ENCODE data around the gene C1orf52. TPM values are rescaled to one million over a fixed set of nuclear protein-coding genes. Genes with fewer than 3 reads are reported as not detected.

C1orf52 gene
- polyA plus RNA-seq, 2 of the 4 experiments (the other 2 are of a cell fraction): 12.2 to 22.4 TPM

GRCh38 chr1:85259118-85259911 is at the start of gene C1orf52 (continued):
- TF ChIP-seq RAD21 (conservative IDR thresholded peaks at IDR 0.05 in 1 of 2, IDR thresholded peaks at IDR 0.05 in 1 of 2): peak; percentile 42 to 58
- no peak for TF ChIP-seq ZSCAN20 (CRISPR knock-in tag; IDR thresholded peaks at IDR 0.05)
- TF ChIP-seq ZC3H11A (IDR thresholded peaks at IDR 0.05): no peak
- no peak for TF ChIP-seq E2F6 (IDR thresholded peaks at IDR 0.05; ENCODE audit: borderline replicate concordance, low read depth)
- TF ChIP-seq, protein P1, sequence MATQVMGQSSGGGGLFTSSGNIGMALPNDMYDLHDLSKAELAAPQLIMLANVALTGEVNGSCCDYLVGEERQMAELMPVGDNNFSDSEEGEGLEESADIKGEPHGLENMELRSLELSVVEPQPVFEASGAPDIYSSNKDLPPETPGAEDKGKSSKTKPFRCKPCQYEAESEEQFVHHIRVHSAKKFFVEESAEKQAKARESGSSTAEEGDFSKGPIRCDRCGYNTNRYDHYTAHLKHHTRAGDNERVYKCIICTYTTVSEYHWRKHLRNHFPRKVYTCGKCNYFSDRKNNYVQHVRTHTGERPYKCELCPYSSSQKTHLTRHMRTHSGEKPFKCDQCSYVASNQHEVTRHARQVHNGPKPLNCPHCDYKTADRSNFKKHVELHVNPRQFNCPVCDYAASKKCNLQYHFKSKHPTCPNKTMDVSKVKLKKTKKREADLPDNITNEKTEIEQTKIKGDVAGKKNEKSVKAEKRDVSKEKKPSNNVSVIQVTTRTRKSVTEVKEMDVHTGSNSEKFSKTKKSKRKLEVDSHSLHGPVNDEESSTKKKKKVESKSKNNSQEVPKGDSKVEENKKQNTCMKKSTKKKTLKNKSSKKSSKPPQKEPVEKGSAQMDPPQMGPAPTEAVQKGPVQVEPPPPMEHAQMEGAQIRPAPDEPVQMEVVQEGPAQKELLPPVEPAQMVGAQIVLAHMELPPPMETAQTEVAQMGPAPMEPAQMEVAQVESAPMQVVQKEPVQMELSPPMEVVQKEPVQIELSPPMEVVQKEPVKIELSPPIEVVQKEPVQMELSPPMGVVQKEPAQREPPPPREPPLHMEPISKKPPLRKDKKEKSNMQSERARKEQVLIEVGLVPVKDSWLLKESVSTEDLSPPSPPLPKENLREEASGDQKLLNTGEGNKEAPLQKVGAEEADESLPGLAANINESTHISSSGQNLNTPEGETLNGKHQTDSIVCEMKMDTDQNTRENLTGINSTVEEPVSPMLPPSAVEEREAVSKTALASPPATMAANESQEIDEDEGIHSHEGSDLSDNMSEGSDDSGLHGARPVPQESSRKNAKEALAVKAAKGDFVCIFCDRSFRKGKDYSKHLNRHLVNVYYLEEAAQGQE (IDR thresholded peaks at IDR 0.05): no peak

DNA sequence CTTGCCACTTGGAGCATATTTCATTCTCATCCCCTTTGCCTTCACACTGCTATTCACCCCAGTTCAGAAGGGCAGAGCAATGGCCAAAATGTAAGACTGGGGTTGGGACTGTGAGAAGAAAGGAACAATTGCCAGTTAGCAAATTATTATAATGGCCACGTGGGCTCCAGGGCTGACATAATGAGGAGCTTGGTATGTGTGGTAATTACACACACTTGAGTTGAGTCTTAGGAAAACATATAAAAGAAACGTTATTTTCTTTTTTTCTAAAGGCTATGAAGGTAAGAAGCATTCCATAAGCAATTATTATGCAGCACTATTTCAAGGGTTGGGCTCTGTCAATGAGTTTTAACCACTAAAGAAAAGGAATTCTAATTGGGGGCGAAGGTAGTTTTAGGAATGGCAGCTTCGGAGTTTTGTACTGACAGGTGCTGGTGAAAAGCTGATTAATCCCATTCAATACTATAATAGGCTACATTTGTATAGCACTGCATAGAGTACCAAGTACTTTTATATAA is 49.4 kb upstream of the C1orf52 start:
- peaks cover 13% of the 10 kb centered on the region for H3K4me1 ChIP-seq
- 86% methylated on average over 4 of the region's 4 CpGs for WGBS (ENCODE audit: missing lambda C conversion rate)
- ChIA-PET CTCF (interaction anchor here (0.6 to 4.1 kb wide), 77 partner anchors 8 to 711 kb away, joined by 3 to 46 read pairs (median 6); partner anchors contain the start of genes BCL10, CCN1, DDAH1 and ZNHIT6), POLR2A (interaction anchor here (1.0 to 1.4 kb wide), 2 partner anchors 272 to 273 kb away, joined by 3 to 12 read pairs; partner anchors contain the start of gene CCN1)
- H3K4me3 ChIP-seq: no peak overlapping the region
- TF ChIP-seq MAFK (IDR thresholded peaks at IDR 0.05; ENCODE audit: partially characterized antibody): no peak
- no peak for TF ChIP-seq HOXB5 (CRISPR knock-in tag; IDR thresholded peaks at IDR 0.05)
- TF ChIP-seq EHF (CRISPR knock-in tag; IDR thresholded peaks at IDR 0.05): no peak
- TF ChIP-seq, protein P2, sequence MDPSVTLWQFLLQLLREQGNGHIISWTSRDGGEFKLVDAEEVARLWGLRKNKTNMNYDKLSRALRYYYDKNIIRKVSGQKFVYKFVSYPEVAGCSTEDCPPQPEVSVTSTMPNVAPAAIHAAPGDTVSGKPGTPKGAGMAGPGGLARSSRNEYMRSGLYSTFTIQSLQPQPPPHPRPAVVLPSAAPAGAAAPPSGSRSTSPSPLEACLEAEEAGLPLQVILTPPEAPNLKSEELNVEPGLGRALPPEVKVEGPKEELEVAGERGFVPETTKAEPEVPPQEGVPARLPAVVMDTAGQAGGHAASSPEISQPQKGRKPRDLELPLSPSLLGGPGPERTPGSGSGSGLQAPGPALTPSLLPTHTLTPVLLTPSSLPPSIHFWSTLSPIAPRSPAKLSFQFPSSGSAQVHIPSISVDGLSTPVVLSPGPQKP (IDR thresholded peaks at IDR 0.05; ENCODE audit: low read depth, low read length): no peak
- DNase-seq (ENCODE audit: low read depth in 1 of 2, low spot score in 1 of 2) (no peak), ATAC-seq (no peak), FAIRE-seq (no peak)
- H3K9me3 ChIP-seq: no peaks in the 10 kb centered on the region
- peak overlapping the region in 1 of 2 experiments; percentile 44; a peak in 1 of 6 replicates for H3K27ac ChIP-seq
- H3K4me2 ChIP-seq: peak overlapping the region; percentile 50; the same call in 1 of the 3 replicates

GRCh38 chr1:85307987-85308832 is 48.7 kb upstream of the C1orf52 start:
- ChIA-PET CTCF (interaction anchor here (0.6 to 4.1 kb wide), 80 partner anchors 9 to 1248 kb away, joined by 3 to 46 read pairs (median 6); partner anchors contain the start of genes BCL10, CCN1 and DDAH1), POLR2A (interaction anchor here (1.0 to 1.4 kb wide), 2 partner anchors 272 to 274 kb away, joined by 3 to 12 read pairs; partner anchors contain the start of gene CCN1)
- FAIRE-seq (no peak), ATAC-seq (peak; percentile 98 to 100), DNase-seq (ENCODE audit: low read depth in 1 of 2, low spot score in 1 of 2) (peak; percentile 69 to 84)
- H3K9me3 ChIP-seq: no peaks in the 10 kb centered on the region
- H3K4me1 ChIP-seq: peaks cover 7% of the 10 kb centered on the region; the same call in 2 of the 3 replicates
- peak overlapping the region; percentile 59 to 74; a peak in 4 of 6 replicates for H3K27ac ChIP-seq
- H3K4me3 ChIP-seq: no peak overlapping the region
- 25% methylated on average over 25 of the region's 27 CpGs for WGBS (ENCODE audit: missing lambda C conversion rate)
- H3K4me2 ChIP-seq: peak overlapping the region; percentile 50
- TF ChIP-seq, protein P3, sequence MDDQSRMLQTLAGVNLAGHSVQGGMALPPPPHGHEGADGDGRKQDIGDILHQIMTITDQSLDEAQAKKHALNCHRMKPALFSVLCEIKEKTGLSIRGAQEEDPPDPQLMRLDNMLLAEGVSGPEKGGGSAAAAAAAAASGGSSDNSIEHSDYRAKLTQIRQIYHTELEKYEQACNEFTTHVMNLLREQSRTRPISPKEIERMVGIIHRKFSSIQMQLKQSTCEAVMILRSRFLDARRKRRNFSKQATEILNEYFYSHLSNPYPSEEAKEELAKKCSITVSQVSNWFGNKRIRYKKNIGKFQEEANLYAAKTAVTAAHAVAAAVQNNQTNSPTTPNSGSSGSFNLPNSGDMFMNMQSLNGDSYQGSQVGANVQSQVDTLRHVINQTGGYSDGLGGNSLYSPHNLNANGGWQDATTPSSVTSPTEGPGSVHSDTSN (IDR thresholded peaks at IDR 0.05): no peak
- no peak for TF ChIP-seq TFCP2L1 (CRISPR knock-in tag; IDR thresholded peaks at IDR 0.05)
- no peak for TF ChIP-seq HOXB5 (CRISPR knock-in tag; IDR thresholded peaks at IDR 0.05)
- TF ChIP-seq, protein P4, sequence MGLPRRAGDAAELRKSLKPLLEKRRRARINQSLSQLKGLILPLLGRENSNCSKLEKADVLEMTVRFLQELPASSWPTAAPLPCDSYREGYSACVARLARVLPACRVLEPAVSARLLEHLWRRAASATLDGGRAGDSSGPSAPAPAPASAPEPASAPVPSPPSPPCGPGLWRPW (IDR thresholded peaks at IDR 0.05): no peak
- peak; percentile 99 for TF ChIP-seq RAD21 (conservative IDR thresholded peaks at IDR 0.05 in 1 of 2, IDR thresholded peaks at IDR 0.05 in 1 of 2)
- no peak for TF ChIP-seq FOXS1 (CRISPR knock-in tag; IDR thresholded peaks at IDR 0.05)
- TF ChIP-seq E2F6 (IDR thresholded peaks at IDR 0.05; ENCODE audit: borderline replicate concordance, low read depth): no peak
- no peak for TF ChIP-seq ESRRA (IDR thresholded peaks at IDR 0.05; ENCODE audit: borderline replicate concordance, low read length)
- TF ChIP-seq NFE2L2 (conservative IDR thresholded peaks at IDR 0.05; ENCODE audit: low read length): no peak
- TF ChIP-seq SREBF2 (IDR thresholded peaks at IDR 0.05): no peak
- no peak for TF ChIP-seq GATA3 (IDR thresholded peaks at IDR 0.05; ENCODE audit: borderline replicate concordance)
- TF ChIP-seq POLR2A (IDR thresholded peaks at IDR 0.05; ENCODE audit: low read length): no peak
- no peak for TF ChIP-seq ZFP36 (IDR thresholded peaks at IDR 0.05; ENCODE audit: borderline replicate concordance, partially characterized antibody)
- no peak for TF ChIP-seq CBX2 (IDR thresholded peaks at IDR 0.05; ENCODE audit: borderline replicate concordance, low read depth)
- TF ChIP-seq POLR2AphosphoS2 (conservative IDR thresholded peaks at IDR 0.05; ENCODE audit: low read length): no peak
- no peak for TF ChIP-seq CBX8 (IDR thresholded peaks at IDR 0.05)
- no peak for TF ChIP-seq ZSCAN20 (CRISPR knock-in tag; IDR thresholded peaks at IDR 0.05)
- TF ChIP-seq FOSL2 (IDR thresholded peaks at IDR 0.05): no peak
- TF ChIP-seq FOSL2 (CRISPR knock-in tag; IDR thresholded peaks at IDR 0.05): peak; percentile 43

Measured in A549 (cell line).